GM18526 (cell line): ENCODE data around the gene NUDT8.
A peak's percentile ranks its signal among the peaks of the same experiment; 100 is the strongest.

ENCODE experiments used
- POLR2A ChIP-seq: IDR thresholded peaks from 3 replicates; pipeline ENCODE4 v1.6.1; 2011; ENCODE audit not compliant: insufficient read length; ENCODE audit errors: extremely low read depth

NUDT8 gene

DNA sequence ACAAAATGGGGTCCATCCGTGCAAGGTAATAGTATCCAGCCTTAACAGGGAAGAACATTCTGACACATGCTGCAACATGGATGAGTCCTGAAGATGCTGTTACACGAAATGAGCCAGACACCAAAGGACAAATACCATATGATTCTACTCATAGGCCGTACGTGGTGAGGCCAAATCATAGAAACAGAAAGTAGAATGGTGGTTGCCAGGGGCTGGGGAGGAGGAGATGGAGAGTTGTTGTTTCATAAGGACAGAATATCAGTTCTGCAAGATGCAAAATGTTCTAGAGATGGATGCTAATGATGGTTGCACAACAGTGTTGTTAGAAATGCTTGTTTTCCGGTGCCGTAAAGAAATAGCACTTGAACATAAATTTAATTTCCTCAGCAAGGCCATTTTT lies 7.2 kb upstream of the NUDT8 start:
- TF ChIP-seq POLR2A = no peak

GRCh38 chr11:67635231-67635521 lies 5.4 kb upstream of the NUDT8 start:
- no peak for TF ChIP-seq POLR2A

GRCh38 chr11:67634366-67635230 lies 4.9 kb upstream of the NUDT8 start:
- no peak for TF ChIP-seq POLR2A

- no peak for TF ChIP-seq POLR2A
Measured at GRCh38 chr11:67633758-67634365, 4.1 kb upstream of the NUDT8 start.

- no peak for TF ChIP-seq POLR2A
Measured at GRCh38 chr11:67632982-67633755, 3.4 kb upstream of the NUDT8 start.

DNA sequence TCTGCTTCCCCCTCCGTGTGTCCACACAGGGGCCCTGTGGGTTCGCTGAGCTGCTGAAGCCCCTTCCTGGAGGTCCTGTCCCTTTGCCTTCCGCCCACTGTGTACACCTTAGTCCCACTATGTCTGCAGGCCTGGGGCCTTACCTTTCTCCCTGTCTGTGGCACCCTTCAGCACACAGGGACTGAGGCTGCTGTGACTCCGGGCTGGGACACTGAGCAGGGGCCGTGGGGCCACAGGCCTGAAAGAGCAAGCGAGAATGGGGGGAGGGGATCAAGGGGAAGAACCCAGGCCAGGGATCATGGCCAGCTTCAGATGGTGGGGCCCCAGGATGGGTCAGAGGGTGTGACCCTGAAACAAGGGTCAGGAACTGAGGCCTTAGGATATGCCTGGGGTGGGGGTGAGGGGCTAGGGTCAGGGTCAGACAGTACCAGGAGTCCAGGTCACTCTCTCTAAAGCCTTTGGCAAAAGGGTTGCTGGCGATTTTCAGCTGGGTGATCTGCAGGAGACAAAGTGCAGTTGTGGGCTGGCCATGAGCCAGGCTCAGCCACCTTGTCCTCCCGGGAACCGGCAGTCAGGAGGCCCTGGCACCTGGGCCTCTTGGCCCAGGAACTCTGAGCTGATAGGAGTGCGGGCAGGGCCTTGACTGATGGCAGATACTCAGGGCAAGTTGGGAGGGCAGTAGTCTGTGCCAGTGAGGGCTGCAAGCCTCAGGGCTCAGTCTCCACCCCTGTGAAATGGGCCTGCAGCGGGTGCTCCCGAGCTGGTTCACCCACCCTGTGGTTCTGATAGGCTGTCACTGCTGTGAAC lies 2.6 kb upstream of the NUDT8 start:
- TF ChIP-seq POLR2A = no peak

DNA sequence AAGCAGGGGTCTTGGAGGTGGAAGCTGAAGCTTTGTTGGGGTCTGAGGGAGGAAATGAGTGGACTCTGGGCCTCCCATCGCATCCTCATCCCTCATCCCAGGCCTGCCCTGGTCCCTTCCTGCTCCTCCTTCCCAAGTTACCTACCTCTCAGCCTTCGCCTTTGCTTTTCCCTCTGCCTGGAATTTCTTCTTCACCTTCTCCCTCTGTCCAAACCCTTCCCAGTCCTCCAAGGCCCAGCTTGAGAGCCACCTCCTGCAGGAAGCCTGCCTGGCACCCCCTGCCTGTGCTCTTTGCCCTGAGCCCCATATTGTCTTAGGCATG lies 2.1 kb upstream of the NUDT8 start:
- no peak for TF ChIP-seq POLR2A

DNA sequence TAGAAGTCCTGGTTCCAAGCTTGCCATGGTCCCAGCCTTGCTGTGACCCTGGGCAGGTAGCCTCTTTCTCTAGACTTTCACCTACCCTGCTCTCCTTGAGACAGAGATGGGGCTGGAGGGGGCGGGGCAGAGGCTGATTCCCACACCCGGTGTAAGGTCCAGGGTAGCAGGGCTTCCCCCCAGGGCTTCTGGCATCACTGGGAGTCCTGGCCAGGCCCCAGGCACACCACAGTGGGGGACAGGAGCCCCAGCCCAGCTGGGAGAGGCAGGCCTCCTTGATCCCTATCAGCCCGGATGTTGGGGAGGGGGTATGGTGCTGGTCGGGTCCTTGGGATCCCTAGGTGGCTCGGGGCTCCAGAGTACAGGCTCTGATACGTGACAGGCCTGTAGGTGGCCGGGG lies 1.7 kb upstream of the NUDT8 start:
- no peak for TF ChIP-seq POLR2A

GRCh38 chr11:67630943-67631331 lies 1.2 kb upstream of the NUDT8 start:
- no peak for TF ChIP-seq POLR2A

DNA sequence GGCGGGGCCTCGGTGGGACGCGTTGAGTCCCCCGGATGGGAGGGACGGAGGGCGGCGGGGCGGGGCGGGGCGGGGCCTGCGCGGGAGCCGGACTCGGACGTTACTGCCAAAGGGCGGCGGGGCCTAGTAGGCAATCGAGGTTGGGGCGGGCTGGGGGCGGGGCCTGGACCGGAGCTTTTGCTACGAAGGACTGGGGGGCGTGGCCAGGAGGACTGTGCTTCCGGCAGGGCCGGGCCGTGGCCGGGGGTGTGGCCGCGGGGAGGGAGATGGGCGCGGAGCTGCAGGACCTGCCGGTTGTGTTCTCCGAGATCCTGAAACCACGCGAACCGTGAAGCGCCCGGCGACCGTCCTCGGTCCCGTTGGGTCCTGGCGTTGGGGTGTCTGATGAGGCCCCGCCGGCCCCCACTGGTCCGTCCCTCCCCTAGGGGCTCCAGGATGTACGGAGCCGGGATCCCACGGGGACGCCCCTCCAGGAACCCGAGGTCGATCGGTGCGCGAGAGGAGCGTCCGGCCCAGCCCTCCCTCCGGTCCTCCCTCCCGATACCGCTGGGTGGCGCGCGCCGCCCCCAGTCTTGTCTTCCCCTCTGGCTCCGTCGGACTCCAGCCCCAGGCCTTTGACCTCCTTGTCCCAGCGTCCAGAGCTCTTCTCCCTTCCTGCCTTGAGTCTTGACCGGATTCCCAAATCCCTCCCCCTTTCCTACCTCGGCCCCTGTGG lies 648 bp upstream of the NUDT8 start:
- peak; percentile 67 for TF ChIP-seq POLR2A

GRCh38 chr11:67628710-67629385 lies 889 bp downstream of the NUDT8 start:
- TF ChIP-seq POLR2A = no peak

DNA sequence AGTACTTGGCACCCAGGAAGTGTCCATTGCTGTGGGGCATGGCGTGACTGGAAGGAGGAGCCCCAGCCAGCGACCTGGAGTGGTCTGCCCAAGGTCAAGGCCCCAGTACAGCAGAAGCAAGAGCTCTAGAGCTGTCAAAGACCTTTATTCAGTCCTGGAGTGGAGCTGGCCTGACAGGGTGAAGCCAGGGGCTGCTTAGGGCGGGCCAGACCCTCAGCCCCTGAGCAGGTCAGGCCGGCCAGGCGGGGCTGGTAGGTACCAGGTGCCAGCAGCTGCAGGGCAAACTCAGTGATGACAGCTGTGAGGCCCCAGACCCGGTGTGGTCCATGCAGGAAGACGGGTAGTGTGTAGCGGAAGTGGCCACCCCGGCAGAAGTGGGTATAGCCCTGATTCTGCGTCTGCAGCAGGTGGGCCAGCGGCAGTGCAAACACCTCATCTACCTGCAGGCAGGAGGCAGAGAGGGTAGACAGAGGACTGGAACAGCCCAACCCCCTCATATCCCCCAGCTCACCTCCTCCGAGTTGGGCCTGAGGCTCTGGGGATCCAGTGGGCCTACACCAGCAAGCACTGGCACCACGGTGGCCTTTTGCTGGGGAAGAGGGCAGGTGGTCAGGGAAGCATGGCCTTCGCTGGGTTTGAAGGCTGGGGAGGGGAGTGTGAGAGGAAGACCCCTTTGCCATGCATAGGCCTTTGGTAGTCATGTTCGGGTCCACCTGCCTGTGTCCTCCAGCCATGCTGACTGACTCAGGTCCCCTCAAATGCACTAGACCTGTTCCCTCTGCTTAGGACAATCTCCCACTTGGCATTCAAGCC lies 1.7 kb downstream of the NUDT8 start:
- no peak for TF ChIP-seq POLR2A

DNA sequence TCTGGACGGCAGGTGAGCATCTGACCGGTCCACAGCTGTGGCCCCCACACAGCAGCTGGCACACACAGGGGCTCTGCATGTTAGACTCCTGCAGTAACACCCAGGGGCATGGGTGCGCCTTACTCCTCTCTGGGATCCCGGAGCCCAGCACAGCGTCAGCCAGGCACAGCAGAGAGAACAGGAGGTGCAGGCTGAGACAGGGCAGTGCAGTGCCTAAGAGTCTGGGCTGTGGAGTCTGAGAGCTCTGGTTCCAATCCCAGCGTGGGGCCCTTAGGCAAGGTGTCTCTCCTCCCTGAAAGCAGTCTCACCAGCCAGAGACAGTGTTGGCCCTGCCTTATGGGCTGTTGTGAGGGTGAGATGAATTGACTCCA lies 2.3 kb downstream of the NUDT8 start:
- TF ChIP-seq POLR2A = no peak

- no peak for TF ChIP-seq POLR2A
Measured at GRCh38 chr11:67626970-67627369, 2.8 kb downstream of the NUDT8 start.
